Camera-type eye (tissue), 1 donor: ENCODE measurements around the gene SCGN. TPM values are rescaled to one million over a fixed set of nuclear protein-coding genes. Genes with fewer than 3 reads are reported as not detected.

Experiments used
- total RNA-seq: library from RNA; depleted of rRNA; stranded (reverse); fragments of >200 nt; gene quantifications from one replicate; pipeline ENCODE4 v1.2.3, GENCODE V29; 2014

Gene SCGN, protein sequence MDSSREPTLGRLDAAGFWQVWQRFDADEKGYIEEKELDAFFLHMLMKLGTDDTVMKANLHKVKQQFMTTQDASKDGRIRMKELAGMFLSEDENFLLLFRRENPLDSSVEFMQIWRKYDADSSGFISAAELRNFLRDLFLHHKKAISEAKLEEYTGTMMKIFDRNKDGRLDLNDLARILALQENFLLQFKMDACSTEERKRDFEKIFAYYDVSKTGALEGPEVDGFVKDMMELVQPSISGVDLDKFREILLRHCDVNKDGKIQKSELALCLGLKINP
- total RNA-seq, result 0.82 TPM

GRCh38 chr6:25652007-25652515, at the start of gene SCGN:
Gene SCGN (plus strand): TSS chr6:25652215. CDS start chr6:25652404, 189 bp downstream.

Other genes starting within 250 kb of the SCGN start
- not detected for gene SLC17A4, start 102.5 kb downstream of the SCGN start, total RNA-seq
- not detected for gene SLC17A1, start 179.8 kb downstream of the SCGN start, total RNA-seq
- gene SLC17A3, start 222.0 kb downstream of the SCGN start, total RNA-seq, result not detected